HEK293 (cell line): ENCODE measurements around the gene IGSF3.

Experiments
- CTCF ChIA-PET: fragments of 350-600 bp; formaldehyde crosslinking; extraction: SDS; loops from one replicate; lab custom pipeline; 2021; ENCODE audit warnings: antibody characterized with exemption; lab: Yijun Ruan, JAX
- POLR2A ChIA-PET: fragments of 300-600 bp; formaldehyde crosslinking; extraction: SDS; loops from one replicate; lab custom pipeline; 2020; ENCODE audit warnings: antibody characterized with exemption, inconsistent platforms; lab: Yijun Ruan, JAX
- H3K27ac ChIP-seq: fragments of 200-500 bp; sonication (Bioruptor generic); 2 replicates; pipeline ENCODE4 v1.5.1; 2014; ENCODE audit warnings: low read depth, low read length, control low read depth, inconsistent platforms; ENCODE audit errors: extremely low read depth
- H3K36me3 ChIP-seq, 2 experiments: fragments of 200-500 bp in 1 of 2; sonication (Bioruptor generic) in 1 of 2; 1 replicate in 1 of 2; 2 replicates in 1 of 2; pipeline ENCODE4 v1.5.1; 2014 to 2017; ENCODE audit warnings: inconsistent platforms in 2 of 2, low read length in 2 of 2; ENCODE audit not compliant: control insufficient read depth in 2 of 2, insufficient read depth in 1 of 2
- H3K4me1 ChIP-seq: fragments of 200-500 bp; sonication (Bioruptor generic); 2 replicates; pipeline ENCODE4 v1.5.1; 2014; ENCODE audit warnings: mild to moderate bottlenecking, low read length, inconsistent platforms; ENCODE audit not compliant: control insufficient read depth, insufficient read depth
- H3K4me3 ChIP-seq: 2 replicates; pipeline ENCODE4 v1.5.1; 2011; ENCODE audit warnings: low read depth, mild to moderate bottlenecking, control low read depth, low read length, moderate library complexity
- H3K9me3 ChIP-seq: fragments of 200-500 bp; sonication (Bioruptor generic); 2 replicates; pipeline ENCODE4 v1.5.1; 2014; ENCODE audit warnings: low read depth, low read length, inconsistent platforms; ENCODE audit not compliant: control insufficient read depth, insufficient read depth
- BCL11B ChIP-seq: fragments of 450-650 bp; formaldehyde crosslinking; IDR thresholded peaks from 2 replicates; pipeline ENCODE4 v1.5.1; 2016; ENCODE audit warnings: low read depth, missing biosample characterization, missing genetic modification characterization
- FEZF1 ChIP-seq: fragments of 450-650 bp; formaldehyde crosslinking; IDR thresholded peaks from 2 replicates; pipeline ENCODE4 v1.5.1; 2016; ENCODE audit warnings: missing biosample characterization, missing genetic modification characterization
- OVOL3 ChIP-seq: fragments of 450-650 bp; formaldehyde crosslinking; IDR thresholded peaks from 2 replicates; pipeline ENCODE4 v1.5.1; 2016; ENCODE audit warnings: missing biosample characterization, missing genetic modification characterization
- SCRT2 ChIP-seq: fragments of 450-650 bp; formaldehyde crosslinking; IDR thresholded peaks from 2 replicates; pipeline ENCODE4 v1.5.1; 2016; ENCODE audit warnings: missing biosample characterization, missing genetic modification characterization
- ZBTB20 ChIP-seq: fragments of 450-650 bp; formaldehyde crosslinking; IDR thresholded peaks from 2 replicates; pipeline ENCODE4 v1.5.1; 2016; ENCODE audit warnings: missing biosample characterization, missing genetic modification characterization
- ZBTB8A ChIP-seq: fragments of 450-650 bp; formaldehyde crosslinking; IDR thresholded peaks from 2 replicates; pipeline ENCODE4 v1.5.1; 2016; ENCODE audit warnings: missing biosample characterization, missing genetic modification characterization
- ZFP37 ChIP-seq: fragments of 450-650 bp; formaldehyde crosslinking; IDR thresholded peaks from 2 replicates; pipeline ENCODE4 v1.5.1; 2016; ENCODE audit warnings: missing biosample characterization, missing genetic modification characterization
- ZNF174 ChIP-seq: fragments of 450-650 bp; formaldehyde crosslinking; IDR thresholded peaks from 2 replicates; pipeline ENCODE4 v1.5.0; 2017; ENCODE audit warnings: missing biosample characterization, mild to moderate bottlenecking, missing genetic modification characterization
- ZNF274 ChIP-seq, 2 experiments: fragments of 200-500 bp in 1 of 2; fragments of 450-650 bp in 1 of 2; sonication (Bioruptor generic) in 1 of 2; formaldehyde crosslinking in 1 of 2; IDR thresholded peaks; 2 replicates each; pipeline versions ENCODE4 v1.5.1 to v1.6.1; 2014 to 2016; ENCODE audit warnings: borderline replicate concordance in 1 of 2, inconsistent platforms in 1 of 2, low read length in 1 of 2, missing biosample characterization in 1 of 2, missing genetic modification characterization in 1 of 2
- ZNF426 ChIP-seq: fragments of 450-650 bp; formaldehyde crosslinking; IDR thresholded peaks from 2 replicates; pipeline ENCODE4 v1.5.1; 2017; ENCODE audit warnings: missing biosample characterization, missing genetic modification characterization, mild to moderate bottlenecking, inconsistent platforms, moderate library complexity
- ZNF548 ChIP-seq: fragments of 450-650 bp; formaldehyde crosslinking; IDR thresholded peaks from 2 replicates; pipeline ENCODE4 v1.5.1; 2016; ENCODE audit warnings: missing biosample characterization, missing genetic modification characterization
- ZNF624 ChIP-seq: fragments of 450-650 bp; formaldehyde crosslinking; IDR thresholded peaks from 2 replicates; pipeline ENCODE4 v1.5.1; 2017; ENCODE audit warnings: missing biosample characterization, missing genetic modification characterization
- ZNF747 ChIP-seq: fragments of 450-650 bp; formaldehyde crosslinking; IDR thresholded peaks from 2 replicates; pipeline ENCODE4 v1.5.1; 2016; ENCODE audit warnings: missing biosample characterization, missing genetic modification characterization
- TF ChIP-seq, protein P1 (sequence below): fragments of 450-650 bp; formaldehyde crosslinking; IDR thresholded peaks from 2 replicates; pipeline ENCODE4 v1.5.1; 2016; ENCODE audit warnings: missing biosample characterization, missing genetic modification characterization, borderline replicate concordance
- TF ChIP-seq, protein P2 (sequence below): fragments of 450-650 bp; formaldehyde crosslinking; IDR thresholded peaks from 2 replicates; pipeline ENCODE4 v1.5.1; 2016; ENCODE audit warnings: missing biosample characterization, missing genetic modification characterization
- TF ChIP-seq, protein P3 (sequence below): fragments of 450-650 bp; formaldehyde crosslinking; IDR thresholded peaks from 2 replicates; pipeline ENCODE4 v1.5.1; 2016; ENCODE audit warnings: missing biosample characterization, missing genetic modification characterization

Gene IGSF3

DNA sequence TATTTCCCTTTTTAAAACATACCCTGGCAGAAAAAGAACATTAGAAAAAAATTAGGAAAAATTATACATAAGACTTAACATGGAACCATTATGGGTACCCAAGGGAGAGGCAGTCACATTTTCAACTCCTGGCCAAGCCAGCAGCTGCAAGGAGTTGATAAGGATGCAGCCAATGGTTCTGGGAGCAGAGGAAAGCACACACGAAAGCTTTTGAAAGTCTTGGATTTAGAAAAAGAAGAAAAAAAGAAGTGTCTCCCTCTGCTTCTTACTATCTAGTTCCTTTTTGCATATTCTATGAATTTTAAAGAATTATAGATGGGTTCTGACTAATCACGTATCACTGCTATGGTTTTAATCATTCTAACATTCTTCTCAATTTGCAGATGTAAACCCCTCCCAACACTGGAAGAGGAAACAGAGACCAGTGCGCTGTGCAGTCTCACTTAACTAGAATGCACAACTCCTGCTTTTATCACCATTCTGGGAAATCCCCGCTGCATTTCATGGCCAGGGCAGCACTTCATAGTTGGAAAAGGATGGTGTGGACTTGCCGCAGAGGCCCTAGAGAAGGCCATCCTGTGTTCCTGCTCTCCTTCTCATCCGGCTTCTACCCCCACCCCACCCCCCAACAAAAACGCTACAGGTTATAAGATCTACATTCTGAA lies 94.0 kb downstream of the IGSF3 start:
- CTCF ChIA-PET: interaction anchor here (0.6 to 4.6 kb wide), 15 partner anchors 11 to 711 kb away, joined by 3 to 59 read pairs (median 4); no protein-coding TSS in a partner anchor
- Histone ChIP-seq H3K27ac (no peak overlapping the region), H3K9me3 (no peaks in the 10 kb centered on the region), H3K36me3 (peaks cover 0 to 21% of the 10 kb centered on the region in 2 experiments; a peak in 1 of 3 replicates), H3K4me3 (no peak overlapping the region), H3K4me1 (no peaks in the 10 kb centered on the region; the same call in 1 of the 2 replicates)
- TF ChIP-seq, protein P1, sequence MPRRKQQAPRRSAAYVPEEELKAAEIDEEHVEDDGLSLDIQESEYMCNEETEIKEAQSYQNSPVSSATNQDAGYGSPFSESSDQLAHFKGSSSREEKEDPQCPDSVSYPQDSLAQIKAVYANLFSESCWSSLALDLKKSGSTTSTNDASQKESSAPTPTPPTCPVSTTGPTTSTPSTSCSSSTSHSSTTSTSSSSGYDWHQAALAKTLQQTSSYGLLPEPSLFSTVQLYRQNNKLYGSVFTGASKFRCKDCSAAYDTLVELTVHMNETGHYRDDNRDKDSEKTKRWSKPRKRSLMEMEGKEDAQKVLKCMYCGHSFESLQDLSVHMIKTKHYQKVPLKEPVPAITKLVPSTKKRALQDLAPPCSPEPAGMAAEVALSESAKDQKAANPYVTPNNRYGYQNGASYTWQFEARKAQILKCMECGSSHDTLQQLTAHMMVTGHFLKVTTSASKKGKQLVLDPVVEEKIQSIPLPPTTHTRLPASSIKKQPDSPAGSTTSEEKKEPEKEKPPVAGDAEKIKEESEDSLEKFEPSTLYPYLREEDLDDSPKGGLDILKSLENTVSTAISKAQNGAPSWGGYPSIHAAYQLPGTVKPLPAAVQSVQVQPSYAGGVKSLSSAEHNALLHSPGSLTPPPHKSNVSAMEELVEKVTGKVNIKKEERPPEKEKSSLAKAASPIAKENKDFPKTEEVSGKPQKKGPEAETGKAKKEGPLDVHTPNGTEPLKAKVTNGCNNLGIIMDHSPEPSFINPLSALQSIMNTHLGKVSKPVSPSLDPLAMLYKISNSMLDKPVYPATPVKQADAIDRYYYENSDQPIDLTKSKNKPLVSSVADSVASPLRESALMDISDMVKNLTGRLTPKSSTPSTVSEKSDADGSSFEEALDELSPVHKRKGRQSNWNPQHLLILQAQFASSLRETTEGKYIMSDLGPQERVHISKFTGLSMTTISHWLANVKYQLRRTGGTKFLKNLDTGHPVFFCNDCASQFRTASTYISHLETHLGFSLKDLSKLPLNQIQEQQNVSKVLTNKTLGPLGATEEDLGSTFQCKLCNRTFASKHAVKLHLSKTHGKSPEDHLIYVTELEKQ (tag by site-specific recombination): no peak
- TF ChIP-seq OVOL3 (tag by site-specific recombination) (no peak), ZNF624 (no peak), ZBTB8A (tag by site-specific recombination) (no peak), ZBTB20 (tag by site-specific recombination) (no peak), BCL11B (tag by site-specific recombination) (no peak), SCRT2 (tag by site-specific recombination) (no peak), ZFP37 (tag by site-specific recombination) (no peak), ZNF426 (no peak), ZNF747 (tag by site-specific recombination) (no peak), ZNF274 (IDR thresholded peaks at IDR 0.05; ENCODE audit: low read length) (no peak), ZNF274 (tag by site-specific recombination; IDR thresholded peaks at IDR 0.05; ENCODE audit: borderline replicate concordance) (no peak), ZNF548 (no peak), FEZF1 (tag by site-specific recombination) (no peak), ZNF174 (no peak)
- TF ChIP-seq, protein P2, sequence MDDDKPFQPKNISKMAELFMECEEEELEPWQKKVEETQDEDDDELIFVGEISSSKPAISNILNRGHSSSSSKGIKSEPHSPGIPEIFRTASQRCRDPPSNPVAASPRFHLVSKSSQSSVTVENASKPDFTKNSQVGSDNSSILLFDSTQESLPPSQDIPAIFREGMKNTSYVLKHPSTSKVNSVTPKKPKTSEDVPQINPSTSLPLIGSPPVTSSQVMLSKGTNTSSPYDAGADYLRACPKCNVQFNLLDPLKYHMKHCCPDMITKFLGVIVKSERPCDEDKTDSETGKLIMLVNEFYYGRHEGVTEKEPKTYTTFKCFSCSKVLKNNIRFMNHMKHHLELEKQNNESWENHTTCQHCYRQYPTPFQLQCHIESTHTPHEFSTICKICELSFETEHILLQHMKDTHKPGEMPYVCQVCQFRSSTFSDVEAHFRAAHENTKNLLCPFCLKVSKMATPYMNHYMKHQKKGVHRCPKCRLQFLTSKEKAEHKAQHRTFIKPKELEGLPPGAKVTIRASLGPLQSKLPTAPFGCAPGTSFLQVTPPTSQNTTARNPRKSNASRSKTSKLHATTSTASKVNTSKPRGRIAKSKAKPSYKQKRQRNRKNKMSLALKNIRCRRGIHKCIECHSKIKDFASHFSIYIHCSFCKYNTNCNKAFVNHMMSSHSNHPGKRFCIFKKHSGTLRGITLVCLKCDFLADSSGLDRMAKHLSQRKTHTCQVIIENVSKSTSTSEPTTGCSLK (tag by site-specific recombination): no peak
- TF ChIP-seq, protein P3, sequence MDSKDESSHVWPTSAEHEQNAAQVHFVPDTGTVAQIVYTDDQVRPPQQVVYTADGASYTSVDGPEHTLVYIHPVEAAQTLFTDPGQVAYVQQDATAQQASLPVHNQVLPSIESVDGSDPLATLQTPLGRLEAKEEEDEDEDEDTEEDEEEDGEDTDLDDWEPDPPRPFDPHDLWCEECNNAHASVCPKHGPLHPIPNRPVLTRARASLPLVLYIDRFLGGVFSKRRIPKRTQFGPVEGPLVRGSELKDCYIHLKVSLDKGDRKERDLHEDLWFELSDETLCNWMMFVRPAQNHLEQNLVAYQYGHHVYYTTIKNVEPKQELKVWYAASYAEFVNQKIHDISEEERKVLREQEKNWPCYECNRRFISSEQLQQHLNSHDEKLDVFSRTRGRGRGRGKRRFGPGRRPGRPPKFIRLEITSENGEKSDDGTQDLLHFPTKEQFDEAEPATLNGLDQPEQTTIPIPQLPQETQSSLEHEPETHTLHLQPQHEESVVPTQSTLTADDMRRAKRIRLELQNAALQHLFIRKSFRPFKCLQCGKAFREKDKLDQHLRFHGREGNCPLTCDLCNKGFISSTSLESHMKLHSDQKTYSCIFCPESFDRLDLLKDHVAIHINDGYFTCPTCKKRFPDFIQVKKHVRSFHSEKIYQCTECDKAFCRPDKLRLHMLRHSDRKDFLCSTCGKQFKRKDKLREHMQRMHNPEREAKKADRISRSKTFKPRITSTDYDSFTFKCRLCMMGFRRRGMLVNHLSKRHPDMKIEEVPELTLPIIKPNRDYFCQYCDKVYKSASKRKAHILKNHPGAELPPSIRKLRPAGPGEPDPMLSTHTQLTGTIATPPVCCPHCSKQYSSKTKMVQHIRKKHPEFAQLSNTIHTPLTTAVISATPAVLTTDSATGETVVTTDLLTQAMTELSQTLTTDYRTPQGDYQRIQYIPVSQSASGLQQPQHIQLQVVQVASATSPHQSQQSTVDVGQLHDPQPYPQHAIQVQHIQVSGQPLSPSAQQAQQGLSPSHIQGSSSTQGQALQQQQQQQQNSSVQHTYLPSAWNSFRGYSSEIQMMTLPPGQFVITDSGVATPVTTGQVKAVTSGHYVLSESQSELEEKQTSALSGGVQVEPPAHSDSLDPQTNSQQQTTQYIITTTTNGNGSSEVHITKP (tag by site-specific recombination): no peak
- POLR2A ChIA-PET: interaction anchor here (0.6 to 1.6 kb wide), 2 partner anchors 16 to 486 kb away, joined by 3 read pairs; partner anchors contain the start of gene TTF2
